Lower lobe of right lung (tissue), 2 donors: ENCODE results near the gene TOR2A. TPM values are rescaled to one million over a fixed set of nuclear protein-coding genes. Genes with fewer than 3 reads are reported as not detected.

Experiments
- ATAC-seq, 2 donors: fragments of 200-7000 bp; cut with Tn5 transposase; one replicate each; pipeline ENCODE4 v1.9.1; 2020 to 2022; ENCODE audit warnings: mild to moderate bottlenecking in 2 of 2, moderate library complexity in 2 of 2
- DNase-seq: peaks from one replicate; pipeline ENCODE4 v3.0.0-alpha.2; 2020
- H3K27ac ChIP-seq: fragments of 200-600 bp; one replicate; pipeline ENCODE4 v1.8.0; 2022
- H3K27me3 ChIP-seq: fragments of 200-600 bp; one replicate; pipeline ENCODE4 v1.8.0; 2022; ENCODE audit warnings: low read depth
- H3K36me3 ChIP-seq: fragments of 200-600 bp; one replicate; pipeline ENCODE4 v1.8.0; 2022; ENCODE audit warnings: mild to moderate bottlenecking
- H3K4me1 ChIP-seq: fragments of 200-600 bp; one replicate; pipeline ENCODE4 v1.8.0; 2022
- H3K4me3 ChIP-seq: fragments of 200-600 bp; one replicate; pipeline ENCODE4 v1.8.0; 2022; ENCODE audit warnings: mild to moderate bottlenecking
- H3K9me3 ChIP-seq: fragments of 200-600 bp; one replicate; pipeline ENCODE4 v1.8.0; 2022
- intact Hi-C: fragments of 100-400 bp; cut with DNase I; formaldehyde crosslinking; loops from one replicate; pipeline ENCODE4 v1.11.0; 2022
- total RNA-seq: library from RNA; stranded (reverse); fragmentation: NEBNext Ultra II Directional; extraction: Animal tissue kit (Norgen Biotek cat#: 25700); gene quantifications from one replicate; pipeline ENCODE4 v1.2.1, GENCODE V29; 2021
- TF ChIP-seq, protein P1 (sequence below): fragments of 200-600 bp; IDR thresholded peaks from one replicate; pipeline ENCODE4 v1.8.0; 2022; ENCODE audit warnings: antibody characterized with exemption, mild to moderate bottlenecking
- donor health status: DM: no; HTN: yes; CAD: no; lungs with severe emphysema.

TOR2A gene
- total RNA-seq, 1 donor from 2014 or later: 16.5 TPM

DNA sequence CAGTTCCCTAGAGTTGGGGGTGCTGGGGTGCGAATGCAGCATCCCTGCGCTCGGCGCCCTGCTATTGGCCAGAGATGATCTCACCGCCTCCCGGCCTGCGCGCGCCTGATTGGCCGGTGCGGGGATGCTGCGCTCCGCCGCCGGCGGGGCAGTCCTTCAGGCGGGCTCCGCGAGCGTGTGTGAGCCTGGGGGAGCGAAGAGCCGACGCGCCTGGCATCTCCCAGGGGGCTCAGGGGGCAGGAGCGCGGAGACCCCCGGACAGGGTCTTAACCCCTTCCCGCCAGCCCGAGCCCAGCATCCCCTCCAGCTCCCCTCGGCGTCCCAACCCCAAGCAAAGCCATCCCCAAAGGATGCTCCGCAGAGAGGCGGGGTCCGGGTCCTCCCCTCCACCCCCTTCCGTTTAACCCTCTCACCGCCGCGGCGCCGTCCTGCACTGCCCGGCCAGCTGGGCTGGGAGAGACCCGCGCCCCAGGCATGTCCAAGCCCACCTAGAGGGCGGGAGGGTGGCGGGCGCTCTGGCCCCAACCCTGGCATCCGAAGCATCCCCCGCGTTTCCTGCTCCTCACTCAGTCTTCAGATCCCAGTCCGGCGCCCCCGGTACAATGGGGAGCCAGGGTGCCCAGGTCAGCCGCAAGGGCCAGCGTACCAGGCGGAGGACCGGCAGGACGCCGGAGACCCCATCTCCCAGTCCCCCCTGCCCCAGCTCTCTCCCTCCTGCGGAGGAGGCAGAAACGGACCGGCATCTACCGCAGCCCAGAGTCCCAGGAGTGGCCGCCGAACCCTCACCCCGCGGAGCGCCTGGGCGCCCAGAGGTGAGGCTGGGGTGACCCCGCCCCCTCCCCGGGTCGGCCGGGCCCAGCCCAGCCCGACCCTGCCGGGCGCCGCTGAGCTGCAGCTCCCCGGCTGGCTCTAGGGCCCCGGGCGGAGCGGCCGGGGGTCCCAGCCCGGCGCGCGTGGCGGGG is 19.3 kb upstream of the TOR2A start:
- peak overlapping the region; percentile 58 for H3K27ac ChIP-seq
- DNase-seq: no peak

DNA sequence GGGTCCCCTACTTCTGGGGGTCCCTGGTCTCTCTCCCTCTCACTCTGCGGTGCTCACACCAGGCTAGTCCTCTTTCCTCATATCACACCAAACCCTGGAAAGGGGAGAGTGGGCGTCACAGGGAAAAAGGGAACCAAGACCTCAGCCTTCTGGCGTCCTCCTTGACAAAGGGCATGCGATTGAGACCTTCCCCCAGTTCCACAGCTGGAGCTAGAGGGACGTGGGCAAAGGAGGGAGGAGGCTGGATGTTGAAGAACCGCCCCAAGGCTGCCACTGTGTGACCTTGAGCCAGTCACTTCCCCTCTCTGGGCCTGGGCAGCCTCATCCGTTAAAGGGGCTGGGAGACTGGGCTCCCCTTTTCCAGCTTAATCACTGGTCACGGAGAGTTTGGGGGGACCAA is 18.5 kb upstream of the TOR2A start:
- Histone ChIP-seq H3K4me1 (peaks cover 31% of the 10 kb centered on the region), H3K36me3 (peaks cover 72% of the 10 kb centered on the region), H3K27me3 (peaks cover 12% of the 10 kb centered on the region), H3K9me3 (no peaks in the 10 kb centered on the region), H3K4me3 (no peak overlapping the region), H3K27ac (peak overlapping the region; percentile 31)
- DNase-seq (no peak), ATAC-seq (no peak)
- intact Hi-C loops: no loop called here
- TF ChIP-seq, protein P1, sequence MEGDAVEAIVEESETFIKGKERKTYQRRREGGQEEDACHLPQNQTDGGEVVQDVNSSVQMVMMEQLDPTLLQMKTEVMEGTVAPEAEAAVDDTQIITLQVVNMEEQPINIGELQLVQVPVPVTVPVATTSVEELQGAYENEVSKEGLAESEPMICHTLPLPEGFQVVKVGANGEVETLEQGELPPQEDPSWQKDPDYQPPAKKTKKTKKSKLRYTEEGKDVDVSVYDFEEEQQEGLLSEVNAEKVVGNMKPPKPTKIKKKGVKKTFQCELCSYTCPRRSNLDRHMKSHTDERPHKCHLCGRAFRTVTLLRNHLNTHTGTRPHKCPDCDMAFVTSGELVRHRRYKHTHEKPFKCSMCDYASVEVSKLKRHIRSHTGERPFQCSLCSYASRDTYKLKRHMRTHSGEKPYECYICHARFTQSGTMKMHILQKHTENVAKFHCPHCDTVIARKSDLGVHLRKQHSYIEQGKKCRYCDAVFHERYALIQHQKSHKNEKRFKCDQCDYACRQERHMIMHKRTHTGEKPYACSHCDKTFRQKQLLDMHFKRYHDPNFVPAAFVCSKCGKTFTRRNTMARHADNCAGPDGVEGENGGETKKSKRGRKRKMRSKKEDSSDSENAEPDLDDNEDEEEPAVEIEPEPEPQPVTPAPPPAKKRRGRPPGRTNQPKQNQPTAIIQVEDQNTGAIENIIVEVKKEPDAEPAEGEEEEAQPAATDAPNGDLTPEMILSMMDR: no peak

More for the DNA sequence above, 19.3 kb upstream of the TOR2A start:
- Histone ChIP-seq H3K36me3 (peaks cover 70% of the 10 kb centered on the region), H3K4me1 (peaks cover 34% of the 10 kb centered on the region), H3K9me3 (no peaks in the 10 kb centered on the region), H3K27me3 (peaks cover 12% of the 10 kb centered on the region), H3K4me3 (peak overlapping the region; percentile 40)
- TF ChIP-seq, protein P1: no peak
- ATAC-seq: peak; percentile 26 to 29
- intact Hi-C loops: no loop called here

DNA sequence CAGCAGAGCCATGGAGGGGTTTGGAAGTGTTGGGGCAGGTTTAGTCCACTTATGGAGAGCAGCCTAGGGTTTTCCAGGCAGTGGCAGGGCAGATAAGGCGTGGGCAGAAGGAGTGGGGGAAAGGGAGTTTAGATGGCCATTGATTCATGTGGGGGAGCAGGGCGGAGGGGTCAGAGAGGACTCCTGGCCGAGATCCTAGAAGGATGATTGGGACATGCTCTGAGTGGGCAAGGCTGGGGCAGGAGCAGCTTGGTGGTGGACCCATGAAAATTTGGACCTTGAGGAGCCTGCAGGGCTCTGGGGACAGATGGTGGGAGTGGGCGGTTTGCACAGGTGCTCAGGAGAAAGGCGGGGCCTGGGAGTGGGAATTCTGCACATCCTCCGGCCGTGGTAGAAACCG is 18.1 kb upstream of the TOR2A start:
- TF ChIP-seq, protein P1: no peak
- H3K9me3 ChIP-seq: no peaks in the 10 kb centered on the region
- no peak overlapping the region for H3K27ac ChIP-seq
- H3K4me1 ChIP-seq: peaks cover 31% of the 10 kb centered on the region
- DNase-seq: no peak
- H3K27me3 ChIP-seq: peaks cover 12% of the 10 kb centered on the region
- H3K4me3 ChIP-seq: no peak overlapping the region
- ATAC-seq: no peak
- intact Hi-C loops: no loop called here
- peaks cover 72% of the 10 kb centered on the region for H3K36me3 ChIP-seq

DNA sequence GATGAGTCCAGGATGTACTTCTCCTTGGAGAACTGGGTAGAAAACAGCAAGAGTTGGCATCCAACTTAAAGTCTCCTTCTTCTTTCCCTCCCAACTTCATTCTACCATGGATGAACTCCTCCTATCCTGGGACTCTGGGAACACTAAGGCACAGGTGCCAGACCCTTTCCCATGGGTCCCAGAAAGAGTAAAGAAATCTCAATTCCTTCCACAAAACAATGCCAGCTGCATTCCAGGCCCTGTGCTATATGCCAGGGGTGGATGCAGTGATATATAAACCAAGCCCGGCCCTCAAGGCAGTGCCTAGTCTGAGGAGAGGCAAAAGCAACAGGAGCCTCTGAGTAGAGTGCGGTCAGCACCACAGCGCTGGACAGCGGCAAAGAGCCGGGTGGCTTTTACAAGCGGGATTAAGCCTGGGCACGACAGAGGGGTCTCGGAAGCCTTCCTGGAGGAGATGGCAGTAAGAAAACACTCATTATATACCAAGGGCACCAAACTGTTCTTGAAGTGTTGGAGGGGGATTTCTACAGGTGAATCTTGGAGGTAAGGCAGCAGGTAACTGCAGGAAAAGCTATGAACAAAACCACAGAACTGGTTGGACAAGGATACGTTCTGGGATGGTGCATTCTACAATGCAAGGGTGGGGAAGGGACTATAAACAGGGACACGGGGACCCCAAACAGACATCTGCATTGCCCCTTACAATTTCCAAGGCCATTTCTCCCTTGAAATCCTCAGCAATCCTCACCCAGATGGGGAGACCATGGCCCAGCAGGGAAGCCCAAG is 16.4 kb upstream of the TOR2A start:
- Histone ChIP-seq H3K9me3 (no peaks in the 10 kb centered on the region), H3K27ac (no peak overlapping the region), H3K27me3 (peaks cover 12% of the 10 kb centered on the region), H3K36me3 (peaks cover 84% of the 10 kb centered on the region), H3K4me1 (peaks cover 31% of the 10 kb centered on the region), H3K4me3 (no peak overlapping the region)
- intact Hi-C loops: no loop called here
- TF ChIP-seq, protein P1: no peak
- DNase-seq (no peak), ATAC-seq (no peak)

DNA sequence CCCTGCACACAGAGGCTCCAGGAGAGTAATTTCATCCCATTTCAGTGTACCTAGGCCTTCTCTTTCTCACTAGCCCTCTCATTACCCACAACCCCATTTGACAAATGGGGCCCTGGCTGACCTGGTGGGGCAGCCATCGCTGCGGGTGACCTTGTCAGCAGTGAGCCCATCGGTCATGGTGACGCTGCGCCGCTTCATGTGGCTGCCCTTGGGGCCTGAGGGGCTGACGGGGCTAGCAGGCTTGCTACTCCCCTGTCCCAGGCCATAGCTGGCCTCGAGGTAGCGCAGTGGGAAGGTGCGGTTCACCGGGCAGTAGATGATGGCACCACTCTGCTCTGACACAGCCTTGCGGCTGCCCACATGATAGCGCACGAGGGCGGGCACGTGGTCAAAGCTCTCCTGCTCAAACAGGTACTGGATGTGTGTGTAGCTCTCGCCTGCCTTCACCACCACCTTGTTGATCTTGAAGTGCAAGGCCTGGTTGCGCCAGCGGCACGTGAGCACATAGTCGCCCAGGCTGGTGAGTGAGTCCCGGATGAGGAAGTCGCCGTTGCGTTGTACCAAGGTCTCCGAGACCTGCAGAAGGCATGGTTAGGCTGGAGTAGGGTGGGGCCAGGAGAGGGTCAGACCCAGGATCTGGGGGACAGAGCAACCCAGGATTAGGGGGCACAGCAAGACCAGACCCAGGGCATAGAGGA is 14.1 kb upstream of the TOR2A start:
- Histone ChIP-seq H3K4me3 (no peak overlapping the region), H3K27ac (no peak overlapping the region), H3K4me1 (peaks cover 15% of the 10 kb centered on the region), H3K27me3 (peaks cover 7% of the 10 kb centered on the region), H3K36me3 (peaks cover 96% of the 10 kb centered on the region), H3K9me3 (no peaks in the 10 kb centered on the region)
- ATAC-seq (no peak), DNase-seq (no peak)
- TF ChIP-seq, protein P1: no peak
- intact Hi-C loops: no loop called here
